Suprapubic skin (tissue), 4 donors: ENCODE measurements around the gene NAALAD2. TPM values are rescaled to one million over a fixed set of nuclear protein-coding genes. Genes with fewer than 3 reads are reported as not detected.

Experiments
- total RNA-seq, 4 donors: library from RNA; depleted of rRNA; stranded (reverse); fragments of >200 nt; gene quantifications; one replicate each; pipeline ENCODE4 v1.1.0, GENCODE V29; 2016

The NAALAD2 gene
- total RNA-seq, 4 donors from 2014 or later = 0.57 to 9.2 TPM; not detected in 2

Other genes with a start within 250 kb of the NAALAD2 start
- not detected for gene TRIM49D1, start 212.4 kb upstream of the NAALAD2 start, total RNA-seq
- not detected for gene TRIM49D2, start 210.6 kb upstream of the NAALAD2 start, total RNA-seq
- not detected for gene TRIM64, start 168.6 kb upstream of the NAALAD2 start, total RNA-seq
- gene TRIM49C, start 103.6 kb upstream of the NAALAD2 start, total RNA-seq = not detected
- gene UBTFL1, start 48.7 kb upstream of the NAALAD2 start, total RNA-seq = not detected
- gene CHORDC1, start 88.4 kb downstream of the NAALAD2 start, total RNA-seq = 10 to 100 TPM; 26.9 to 70.7 (median 29.8) TPM